GM18502 (cell line): ENCODE data around the gene PLCZ1.

ENCODE experiments used
- ATAC-seq: cut with Tn5 transposase; IDR thresholded peaks from one replicate; pipeline ENCODE4 v1.9.1; 2021; ENCODE audit warnings: mild to moderate bottlenecking; ENCODE audit not compliant: unreplicated experiment, poor library complexity

Gene PLCZ1

GRCh38 chr12:18640321-18640955 is 97.4 kb downstream of the PLCZ1 start:
- no peak for ATAC-seq

DNA sequence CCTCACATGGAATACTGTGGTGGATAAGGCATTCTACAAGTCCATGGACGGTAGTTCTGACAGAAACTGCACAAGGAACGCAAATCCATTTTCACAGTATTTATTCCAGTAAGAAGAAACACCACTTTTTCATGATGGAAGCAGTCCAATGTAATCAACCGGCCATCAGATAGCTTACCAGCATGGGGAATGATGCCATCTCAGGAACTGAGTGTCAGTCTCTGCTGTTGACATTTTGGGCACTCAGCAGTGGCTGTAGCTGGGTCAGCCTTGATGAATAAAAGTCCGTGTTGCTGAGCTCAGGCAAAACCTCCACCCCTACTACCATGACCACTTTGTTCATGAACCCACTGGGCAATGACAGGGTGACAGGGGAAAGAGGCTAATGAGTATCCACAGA is 103.4 kb downstream of the PLCZ1 start:
- ATAC-seq: no peak
